ENCODE results near the gene CST9L.

Gene CST9L

DNA sequence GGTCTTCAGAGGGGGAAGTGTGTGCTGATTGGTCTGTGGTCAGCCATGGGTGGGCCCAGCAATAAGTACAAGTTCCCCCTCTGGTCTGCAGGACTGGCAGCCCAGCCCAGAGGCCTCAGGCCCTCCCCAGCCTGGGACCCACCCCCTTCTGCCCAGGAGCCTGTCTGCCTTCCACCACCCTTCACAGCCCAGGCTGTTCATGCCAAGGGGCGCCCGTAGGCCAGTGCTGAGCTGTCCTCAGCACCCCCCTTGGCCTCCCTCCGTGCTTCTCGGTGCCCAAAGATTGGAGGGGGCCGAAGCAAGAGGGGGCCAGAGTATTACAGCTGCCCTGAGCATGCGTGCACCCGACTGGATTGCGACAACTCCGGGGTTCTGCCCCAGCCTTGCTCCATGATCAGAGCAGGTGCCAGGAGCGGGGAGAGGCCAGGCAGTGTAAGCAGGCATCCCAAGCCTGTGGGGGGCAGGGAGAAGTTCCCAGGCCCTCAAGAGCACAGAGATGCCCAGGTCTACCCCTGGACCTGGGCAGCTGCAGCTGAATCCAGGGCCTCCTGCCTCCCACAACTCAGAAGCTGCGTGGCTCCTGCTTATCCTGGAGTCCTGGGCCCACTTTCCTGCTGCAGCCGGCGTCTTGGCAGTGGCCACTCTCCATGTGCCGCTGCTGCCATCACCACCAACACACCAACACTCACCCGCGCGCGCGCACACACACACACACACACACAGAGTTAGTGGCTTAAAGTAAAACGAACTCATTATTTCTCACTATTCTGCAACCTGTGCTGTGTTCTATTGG, 33.3 kb downstream of the CST9L start:
- TF ChIP-seq Cebpa-rat (IDR thresholded peaks at IDR 0.05) = no peak
- H3K27ac ChIP-seq = no peak overlapping the region
- no peaks in the 10 kb centered on the region for H3K36me3 ChIP-seq
- H3K27me3 ChIP-seq = no peaks in the 10 kb centered on the region
- no peaks in the 10 kb centered on the region for H4K20me1 ChIP-seq
- H3K9ac ChIP-seq = no peak overlapping the region
- no peaks in the 10 kb centered on the region for H3K9me3 ChIP-seq
- H3K4me3 ChIP-seq = no peak overlapping the region
- H3K4me2 ChIP-seq = no peak overlapping the region
- H3K4me1 ChIP-seq = peaks cover 11% of the 10 kb centered on the region

DNA sequence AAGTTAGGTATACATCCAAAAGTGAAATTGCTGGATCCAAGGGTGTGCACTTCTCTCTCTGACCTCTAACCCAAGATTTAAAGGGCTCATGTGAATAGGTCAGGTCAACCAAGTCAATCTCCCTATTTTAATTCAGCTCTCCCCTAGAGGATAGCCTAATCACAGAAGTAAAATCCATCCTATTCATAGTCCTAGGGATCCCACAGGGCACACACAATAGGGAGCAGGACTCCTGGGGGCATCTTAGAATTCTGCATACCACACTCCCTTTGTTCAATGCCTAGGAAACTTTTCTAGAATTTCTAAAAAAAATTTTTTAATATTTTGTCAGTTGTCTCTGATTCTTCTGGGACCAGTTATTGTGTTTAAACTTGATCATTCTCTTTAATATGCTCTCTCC, 35.1 kb downstream of the CST9L start:
- TF ChIP-seq Cebpa-rat (IDR thresholded peaks at IDR 0.05) = no peak
- H3K4me3 ChIP-seq = no peak overlapping the region

DNA sequence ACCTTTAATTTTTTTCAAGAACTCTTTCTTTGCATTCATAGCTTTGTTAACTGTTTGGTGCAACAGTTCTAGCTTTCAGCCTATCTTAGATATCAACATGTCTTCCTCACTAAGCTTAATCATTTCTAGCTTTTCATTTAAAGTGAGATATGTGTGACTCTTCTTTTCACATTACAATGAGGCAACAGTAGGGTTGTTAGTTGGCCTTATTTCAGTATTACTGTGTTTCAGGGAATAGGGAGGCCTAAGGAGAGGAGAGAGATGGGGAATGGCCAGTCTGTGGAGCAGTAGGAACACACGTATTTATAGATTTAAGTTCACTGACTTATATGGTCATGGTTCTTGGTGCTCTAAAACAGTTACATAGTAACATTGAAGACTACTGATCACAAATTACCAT, 35.8 kb downstream of the CST9L start:
- Histone ChIP-seq H3K27me3 (no peaks in the 10 kb centered on the region), H3K36me3 (no peaks in the 10 kb centered on the region), H3K9me3 (peaks cover 13% of the 10 kb centered on the region), H4K20me1 (no peaks in the 10 kb centered on the region), H3K9ac (no peak overlapping the region), H3K4me2 (no peak overlapping the region), H3K4me3 (no peak overlapping the region), H3K4me1 (peaks cover 11% of the 10 kb centered on the region), H3K27ac (no peak overlapping the region)
- no peak for TF ChIP-seq Cebpa-rat (IDR thresholded peaks at IDR 0.05)

More for the DNA sequence above, 35.1 kb downstream of the CST9L start:
- H3K27ac ChIP-seq = no peak overlapping the region
- peaks cover 11% of the 10 kb centered on the region for H3K9me3 ChIP-seq
- H4K20me1 ChIP-seq = no peaks in the 10 kb centered on the region
- H3K9ac ChIP-seq = no peak overlapping the region
- peaks cover 11% of the 10 kb centered on the region for H3K4me1 ChIP-seq
- no peaks in the 10 kb centered on the region for H3K27me3 ChIP-seq
- H3K4me2 ChIP-seq = no peak overlapping the region
- H3K36me3 ChIP-seq = no peaks in the 10 kb centered on the region

DNA sequence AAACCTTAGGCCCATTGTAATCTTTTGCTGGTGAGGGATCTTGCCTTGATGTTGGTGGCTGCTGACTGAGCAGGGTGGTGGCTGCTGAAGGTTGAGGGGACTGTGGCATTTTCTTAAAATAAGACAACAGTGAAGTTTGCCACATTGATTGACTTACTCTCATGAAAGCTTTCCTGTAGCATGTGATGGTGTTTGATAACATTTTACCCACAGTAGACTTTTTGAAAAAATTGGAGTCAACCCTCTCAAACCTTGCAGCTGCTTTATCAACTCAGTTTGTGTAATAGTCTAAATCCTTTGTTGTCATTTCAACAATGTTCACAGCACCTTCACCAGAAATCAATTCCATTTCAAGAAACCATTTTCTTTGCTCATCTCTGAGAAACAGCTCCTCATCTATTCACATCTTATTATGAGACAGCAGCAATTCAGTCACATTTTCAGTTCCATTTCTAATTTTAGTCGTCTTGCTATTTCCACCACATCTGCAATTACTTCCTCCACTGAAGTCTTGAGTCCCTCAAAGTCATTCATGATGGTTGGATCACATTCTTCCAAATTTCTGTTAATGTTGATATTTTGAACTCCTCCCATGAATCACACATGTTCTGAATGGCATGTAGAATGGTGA, 37.2 kb downstream of the CST9L start:
- peak overlapping the region; percentile 43 for H3K4me2 ChIP-seq
- no peaks in the 10 kb centered on the region for H3K27me3 ChIP-seq
- peaks cover 13% of the 10 kb centered on the region for H3K9me3 ChIP-seq
- H3K9ac ChIP-seq = no peak overlapping the region
- no peaks in the 10 kb centered on the region for H3K36me3 ChIP-seq
- no peak overlapping the region for H3K27ac ChIP-seq
- H3K4me3 ChIP-seq = no peak overlapping the region
- peaks cover 11% of the 10 kb centered on the region for H3K4me1 ChIP-seq
- no peaks in the 10 kb centered on the region for H4K20me1 ChIP-seq
- TF ChIP-seq Cebpa-rat (IDR thresholded peaks at IDR 0.05) = no peak

DNA sequence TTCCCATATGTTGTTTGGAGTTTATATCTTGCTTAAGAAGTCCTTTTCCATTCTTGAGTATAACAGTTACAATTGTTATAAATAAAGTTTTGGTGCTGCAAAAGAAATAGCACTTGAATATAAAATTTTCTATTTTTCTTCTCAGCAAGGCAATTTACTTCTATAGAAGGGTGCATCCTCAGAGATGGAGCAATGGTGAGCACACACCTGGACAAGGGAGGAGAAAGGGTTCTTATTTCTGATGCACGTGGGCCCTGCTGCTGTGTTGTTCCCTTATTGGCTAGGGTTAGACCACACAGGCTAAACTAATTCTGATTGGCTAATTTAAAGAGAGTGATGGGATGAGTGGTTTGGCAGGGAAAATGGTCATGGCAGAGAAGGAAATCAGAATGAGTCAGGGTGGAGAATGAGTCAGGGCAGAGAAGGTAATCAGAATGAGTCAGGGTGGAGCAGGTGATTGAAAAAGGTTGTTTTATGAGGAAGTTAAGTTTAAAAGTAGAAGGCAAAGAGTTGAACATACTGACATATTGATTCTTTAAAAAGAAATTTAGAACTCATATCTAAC, 39.3 kb downstream of the CST9L start:
- Histone ChIP-seq H4K20me1 (no peaks in the 10 kb centered on the region), H3K9ac (no peak overlapping the region), H3K27me3 (no peaks in the 10 kb centered on the region), H3K9me3 (peaks cover 13% of the 10 kb centered on the region), H3K36me3 (no peaks in the 10 kb centered on the region), H3K4me3 (no peak overlapping the region), H3K4me1 (peaks cover 11% of the 10 kb centered on the region), H3K4me2 (no peak overlapping the region), H3K27ac (no peak overlapping the region)
- TF ChIP-seq Cebpa-rat (IDR thresholded peaks at IDR 0.05) = no peak

DNA sequence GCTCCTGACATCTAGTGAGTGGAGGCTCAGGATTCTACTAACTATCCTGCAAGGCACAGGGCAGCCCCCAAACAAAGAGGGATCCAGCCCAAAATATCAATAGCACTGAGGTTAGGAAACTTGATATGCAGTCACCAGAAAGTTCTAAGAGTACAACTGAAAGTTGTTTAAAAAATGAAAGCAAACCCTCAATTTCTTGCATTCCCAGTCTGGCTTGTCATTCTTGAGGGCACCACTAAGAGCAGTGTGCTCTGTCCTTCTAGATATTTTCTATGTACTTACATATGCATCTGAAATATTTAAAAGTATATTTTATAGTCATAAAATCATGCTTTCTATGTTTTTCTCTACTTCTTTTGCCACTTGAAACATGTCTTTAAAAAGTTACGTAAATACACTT, 41.4 kb downstream of the CST9L start:
- Histone ChIP-seq H3K27me3 (no peaks in the 10 kb centered on the region), H3K4me3 (no peak overlapping the region), H3K36me3 (no peaks in the 10 kb centered on the region), H3K4me2 (no peak overlapping the region), H3K4me1 (peaks cover 11% of the 10 kb centered on the region), H3K9ac (no peak overlapping the region), H3K9me3 (peaks cover 13% of the 10 kb centered on the region), H3K27ac (no peak overlapping the region), H4K20me1 (no peaks in the 10 kb centered on the region)
- TF ChIP-seq Cebpa-rat (IDR thresholded peaks at IDR 0.05) = no peak

DNA sequence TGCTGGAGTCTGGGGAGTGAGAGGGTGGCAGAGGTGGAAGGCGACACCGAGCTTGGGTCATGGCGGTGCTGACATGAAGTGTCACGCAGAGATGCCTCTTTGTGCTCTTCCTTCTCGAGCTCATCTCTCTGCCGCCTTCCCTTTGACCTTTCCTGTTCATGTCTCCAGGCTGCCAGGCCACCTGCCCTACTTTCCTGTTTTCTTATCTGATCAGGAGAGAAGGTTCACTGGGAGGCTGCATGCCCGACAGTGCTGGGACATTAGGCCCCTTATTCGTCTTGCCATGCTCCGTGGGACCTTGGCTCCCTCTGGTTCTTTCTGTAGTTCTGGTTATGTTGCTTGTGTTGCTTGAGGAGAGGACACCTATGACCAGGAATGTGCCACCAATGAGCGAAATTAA, 44.1 kb downstream of the CST9L start:
- no peaks in the 10 kb centered on the region; the same call in 1 of the 2 replicates for H3K4me1 ChIP-seq
- H3K9me3 ChIP-seq = peaks cover 11% of the 10 kb centered on the region
- no peak overlapping the region for H3K4me3 ChIP-seq
- no peak overlapping the region for H3K4me2 ChIP-seq
- no peak overlapping the region for H3K9ac ChIP-seq
- H4K20me1 ChIP-seq = no peaks in the 10 kb centered on the region
- H3K36me3 ChIP-seq = no peaks in the 10 kb centered on the region
- TF ChIP-seq Cebpa-rat (IDR thresholded peaks at IDR 0.05) = no peak
- H3K27ac ChIP-seq = no peak overlapping the region
- no peaks in the 10 kb centered on the region for H3K27me3 ChIP-seq

DNA sequence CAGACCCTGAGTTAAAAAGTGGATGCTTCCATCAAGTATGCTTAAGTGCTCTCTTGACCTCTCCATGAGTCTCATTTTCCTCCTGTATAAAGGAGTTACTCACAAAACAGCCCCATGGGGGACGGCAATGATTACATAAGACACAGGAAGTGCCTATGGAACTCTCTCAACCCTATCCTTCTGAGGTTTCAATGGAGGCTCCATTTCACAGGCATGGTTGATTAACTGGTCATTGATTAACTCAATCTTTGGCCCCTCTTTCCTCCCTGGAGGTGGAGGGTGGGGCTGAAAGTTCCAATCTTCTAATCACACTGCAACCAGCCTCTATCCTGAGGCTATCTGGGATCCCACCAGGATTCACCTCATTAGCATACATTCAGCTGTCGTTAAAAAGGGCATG, 48.1 kb downstream of the CST9L start:
- no peak overlapping the region for H3K4me2 ChIP-seq
- H3K9me3 ChIP-seq = no peaks in the 10 kb centered on the region

DNA sequence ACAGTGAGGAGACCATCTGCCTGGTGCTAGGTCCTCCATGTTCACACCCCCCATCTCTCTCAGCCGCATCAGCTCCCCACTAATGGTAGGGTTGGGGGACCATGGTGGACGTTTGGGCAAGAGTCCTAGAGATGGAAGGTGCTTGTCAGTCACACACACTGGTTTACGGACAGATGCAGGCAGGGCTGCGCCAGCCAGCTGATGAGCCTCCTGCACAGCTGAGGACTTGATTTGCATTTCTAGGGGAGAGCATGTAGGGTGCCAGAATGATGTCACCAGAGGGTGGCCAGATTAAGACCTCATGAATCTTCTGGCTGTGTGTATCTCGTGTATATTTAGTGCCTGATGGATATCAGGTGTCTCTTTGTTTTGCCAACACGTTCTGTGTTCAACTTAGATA, 48.7 kb downstream of the CST9L start:
- no peaks in the 10 kb centered on the region; the same call in 1 of the 2 replicates for H3K4me1 ChIP-seq
- H4K20me1 ChIP-seq = no peaks in the 10 kb centered on the region
- no peak overlapping the region for H3K27ac ChIP-seq
- no peak overlapping the region for H3K9ac ChIP-seq
- no peak overlapping the region for H3K4me3 ChIP-seq
- no peaks in the 10 kb centered on the region for H3K36me3 ChIP-seq
- H3K27me3 ChIP-seq = no peaks in the 10 kb centered on the region
- H3K9me3 ChIP-seq = no peaks in the 10 kb centered on the region
- no peak for TF ChIP-seq Cebpa-rat (IDR thresholded peaks at IDR 0.05)
- H3K4me2 ChIP-seq = no peak overlapping the region

More for the DNA sequence above, 48.1 kb downstream of the CST9L start:
- H3K27ac ChIP-seq = no peak overlapping the region
- no peak overlapping the region for H3K9ac ChIP-seq
- no peaks in the 10 kb centered on the region for H4K20me1 ChIP-seq
- H3K27me3 ChIP-seq = no peaks in the 10 kb centered on the region
- no peaks in the 10 kb centered on the region for H3K36me3 ChIP-seq
- TF ChIP-seq Cebpa-rat (IDR thresholded peaks at IDR 0.05) = no peak
- no peaks in the 10 kb centered on the region; the same call in 1 of the 2 replicates for H3K4me1 ChIP-seq
- H3K4me3 ChIP-seq = no peak overlapping the region

DNA sequence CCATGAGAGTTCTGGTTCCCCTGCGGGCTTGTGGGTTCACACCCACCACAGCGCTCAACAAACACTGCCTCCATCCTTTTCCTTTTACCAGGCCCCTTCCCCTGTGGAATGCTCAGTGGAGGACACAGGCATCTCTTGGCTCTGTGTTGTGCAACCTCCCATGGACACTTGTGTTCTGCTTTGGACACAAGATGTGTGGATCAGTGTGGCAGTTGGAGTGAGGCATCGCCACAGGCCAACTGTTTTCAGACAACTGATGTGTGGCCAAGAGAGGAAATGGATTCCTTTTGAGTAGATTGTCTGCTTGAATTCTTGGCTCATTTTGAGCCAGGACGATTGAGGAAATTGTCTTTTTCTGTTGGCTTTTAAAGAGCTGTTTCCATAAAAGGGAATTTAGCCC, 50.6 kb downstream of the CST9L start:
- H3K9ac ChIP-seq = no peak overlapping the region
- no peaks in the 10 kb centered on the region for H3K9me3 ChIP-seq
- H3K27me3 ChIP-seq = no peaks in the 10 kb centered on the region
- H3K36me3 ChIP-seq = no peaks in the 10 kb centered on the region
- no peak overlapping the region for H3K4me3 ChIP-seq
- H3K4me1 ChIP-seq = peaks cover under 1% of the 10 kb centered on the region; the same call in 1 of the 2 replicates
- no peak for TF ChIP-seq Cebpa-rat (IDR thresholded peaks at IDR 0.05)
- no peaks in the 10 kb centered on the region for H4K20me1 ChIP-seq
- no peak overlapping the region for H3K4me2 ChIP-seq
- H3K27ac ChIP-seq = no peak overlapping the region

Measured in BLaER1 (cell line).